ENCODE data around the gene SECISBP2. TPM values are rescaled to one million over a fixed set of nuclear protein-coding genes. Genes with fewer than 3 reads are reported as not detected.

Gene SECISBP2
- polyA plus RNA-seq, 1 of the 3 experiments (the other 2 are of a cell fraction): 21.2 TPM

- Histone ChIP-seq H3K9me2 (no peaks in the 10 kb centered on the region), H2AFZ (ENCODE audit: low read depth) (no peak overlapping the region), H3K4me3 (ENCODE audit: low read depth in 2 of 2, low read length in 1 of 2) (no peak overlapping the region), H3K9me3 (no peaks in the 10 kb centered on the region), H3K4me2 (no peak overlapping the region), H3K9ac (no peak overlapping the region), H3K4me1 (ENCODE audit: control insufficient read depth in 1 of 2, insufficient read depth in 2 of 2, low read depth in 1 of 2, low read length in 1 of 2) (peaks cover 0 to 3% of the 10 kb centered on the region in 2 experiments; a peak in 1 of 4 replicates), H3K36me3 (replicated peaks in 1 of 2; ENCODE audit: control insufficient read depth in 1 of 2, insufficient read depth in 2 of 2, low read length in 1 of 2) (peaks cover 63 to 89% of the 10 kb centered on the region in 2 experiments), H4K20me1 (ENCODE audit: insufficient read depth) (no peaks in the 10 kb centered on the region), H3F3A (replicated peaks; ENCODE audit: insufficient read depth) (no peaks in the 10 kb centered on the region), H3K79me2 (ENCODE audit: insufficient read depth) (no peaks in the 10 kb centered on the region), H3K27me3 (ENCODE audit: insufficient read depth) (no peaks in the 10 kb centered on the region), H3K27ac (ENCODE audit: low read depth in 2 of 2, low read length in 1 of 2) (no peak overlapping the region)
- POLR2A ChIA-PET: no interaction called here
- WGBS (ENCODE audit: low lambda C conversion rate): 96% methylated on average over 3 of the region's 5 CpGs
- CTCF ChIA-PET: interaction anchor here (1.3 kb wide), 1 partner anchor 149 kb away, joined by 3 read pairs; no protein-coding TSS in a partner anchor
- DNase-seq: no peak
- no peak for TF ChIP-seq POLR2AphosphoS5 (IDR thresholded peaks at IDR 0.05; ENCODE audit: low read depth, low read length)
- TF ChIP-seq FOXM1 (IDR thresholded peaks at IDR 0.05; ENCODE audit: low read depth): no peak
- no peak for TF ChIP-seq SMC3 (IDR thresholded peaks at IDR 0.05; ENCODE audit: low read depth, low read length)
- no peak for TF ChIP-seq GABPA (IDR thresholded peaks at IDR 0.05; ENCODE audit: low read depth)
- no peak for TF ChIP-seq ELF1 (IDR thresholded peaks at IDR 0.05)
- TF ChIP-seq YY1 (IDR thresholded peaks at IDR 0.05; ENCODE audit: low read depth): no peak
- no peak for TF ChIP-seq RCOR1 (IDR thresholded peaks at IDR 0.05; ENCODE audit: low read length)
- no peak for TF ChIP-seq FOXJ3 (CRISPR knock-in tag; IDR thresholded peaks at IDR 0.05)
- no peak for TF ChIP-seq NFIC (IDR thresholded peaks at IDR 0.05; ENCODE audit: borderline replicate concordance)
- no peak for TF ChIP-seq RAD21 (IDR thresholded peaks at IDR 0.05; ENCODE audit: low read length)
- TF ChIP-seq CHD2 (IDR thresholded peaks at IDR 0.05; ENCODE audit: low read length, partially characterized antibody): no peak
- TF ChIP-seq TEAD4 (IDR thresholded peaks at IDR 0.05; ENCODE audit: borderline replicate concordance, insufficient read depth): no peak
- no peak for TF ChIP-seq GATA2 (CRISPR knock-in tag; IDR thresholded peaks at IDR 0.05)
- TF ChIP-seq JUND (IDR thresholded peaks at IDR 0.05): no peak
- TF ChIP-seq, protein P1, sequence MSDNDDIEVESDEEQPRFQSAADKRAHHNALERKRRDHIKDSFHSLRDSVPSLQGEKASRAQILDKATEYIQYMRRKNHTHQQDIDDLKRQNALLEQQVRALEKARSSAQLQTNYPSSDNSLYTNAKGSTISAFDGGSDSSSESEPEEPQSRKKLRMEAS (IDR thresholded peaks at IDR 0.05; ENCODE audit: low read depth): no peak
- no peak for TF ChIP-seq EP300 (IDR thresholded peaks at IDR 0.05; ENCODE audit: borderline replicate concordance in 1 of 2, low read depth in 1 of 2, low read length in 1 of 2)
- no peak for TF ChIP-seq MXI1 (IDR thresholded peaks at IDR 0.05; ENCODE audit: low read depth, low read length)
- TF ChIP-seq MEF2A (IDR thresholded peaks at IDR 0.05; ENCODE audit: borderline replicate concordance, low read depth): no peak
- TF ChIP-seq RXRA (IDR thresholded peaks at IDR 0.05; ENCODE audit: borderline replicate concordance, low read depth): no peak
- no peak for TF ChIP-seq ZBTB33 (IDR thresholded peaks at IDR 0.05; ENCODE audit: borderline replicate concordance, low read depth)
Observed at GRCh38 chr9:89347651-89348050, 29.4 kb downstream of the SECISBP2 start.
